GM10248 (cell line): ENCODE measurements around the gene CBFA2T3.

Experiments
- CTCF ChIA-PET: fragments of 300-600 bp; sonication (Branson Sonifier 250); formaldehyde crosslinking; extraction: SDS; loops from one replicate; lab custom pipeline; 2021; ENCODE audit warnings: antibody characterized with exemption; lab: Yijun Ruan, JAX
- POLR2A ChIA-PET: fragments of 350-650 bp; sonication (Branson Sonifier 250); formaldehyde crosslinking; extraction: SDS; loops from one replicate; lab custom pipeline; 2020; ENCODE audit warnings: antibody characterized with exemption; lab: Yijun Ruan, JAX
- DNase-seq: peaks from one replicate; pipeline ENCODE4 v3.0.0; 2012; ENCODE audit errors: extremely low spot score
- CTCF ChIP-seq: IDR thresholded peaks from 2 replicates; pipeline ENCODE4 v1.5.1; 2012; ENCODE audit warnings: mild to moderate bottlenecking, low read depth; ENCODE audit errors: extremely low read depth, missing control alignments, control extremely low read depth

The CBFA2T3 gene

GRCh38 chr16:88961011-88961410 is 16.0 kb downstream of the CBFA2T3 start:
- DNase-seq = no peak
- ChIA-PET CTCF (interaction anchor here (1.0 to 1.1 kb wide), 2 partner anchors 16 to 20 kb away, joined by 4 read pairs; no protein-coding TSS in a partner anchor), POLR2A (no interaction called here)
- TF ChIP-seq CTCF = no peak

GRCh38 chr16:88960516-88960915 is 16.5 kb downstream of the CBFA2T3 start:
- ChIA-PET CTCF (interaction anchor here (1.0 to 1.1 kb wide), 2 partner anchors 16 to 19 kb away, joined by 4 read pairs; no protein-coding TSS in a partner anchor), POLR2A (no interaction called here)
- no peak for DNase-seq
- TF ChIP-seq CTCF = no peak

GRCh38 chr16:88959022-88959421 is 18.0 kb downstream of the CBFA2T3 start:
- TF ChIP-seq CTCF = no peak
- POLR2A ChIA-PET = no interaction called here
- no peak for DNase-seq
- CTCF ChIA-PET = no interaction called here

GRCh38 chr16:88957887-88958577 is 19.0 kb downstream of the CBFA2T3 start:
- POLR2A ChIA-PET = no interaction called here
- TF ChIP-seq CTCF = no peak
- DNase-seq = no peak
- CTCF ChIA-PET = interaction anchor here (1.4 kb wide), 1 partner anchor 15 kb away, joined by 6 read pairs; no protein-coding TSS in a partner anchor

- ChIA-PET POLR2A (no interaction called here), CTCF (interaction anchor here (1.4 kb wide), 1 partner anchor 15 kb away, joined by 6 read pairs; no protein-coding TSS in a partner anchor)
- TF ChIP-seq CTCF = no peak
- no peak for DNase-seq
Measured at GRCh38 chr16:88957433-88957767, 19.6 kb downstream of the CBFA2T3 start.

GRCh38 chr16:88956546-88957432 is 20.2 kb downstream of the CBFA2T3 start:
- TF ChIP-seq CTCF = no peak
- ChIA-PET CTCF (interaction anchor here (1.4 kb wide), 1 partner anchor 14 kb away, joined by 6 read pairs; no protein-coding TSS in a partner anchor), POLR2A (no interaction called here)
- DNase-seq = no peak
